HT-29 (cell line): ENCODE results near the gene ACKR2. TPM values are rescaled to one million over a fixed set of nuclear protein-coding genes. Genes with fewer than 3 reads are reported as not detected.

Experiments
- DNase-seq: peaks from one replicate; pipeline ENCODE4 v3.0.0-alpha.2; 2015; ENCODE audit warnings: low spot score
- total RNA-seq: library from RNA; depleted of rRNA; stranded (reverse); fragments of >200 nt; shearing (Covaris generic); gene quantifications from 2 replicates; pipeline ENCODE4 v1.2.3, GENCODE V29; 2014

The ACKR2 gene
- total RNA-seq, 1 experiment from 2014 or later, result not detected

DNA sequence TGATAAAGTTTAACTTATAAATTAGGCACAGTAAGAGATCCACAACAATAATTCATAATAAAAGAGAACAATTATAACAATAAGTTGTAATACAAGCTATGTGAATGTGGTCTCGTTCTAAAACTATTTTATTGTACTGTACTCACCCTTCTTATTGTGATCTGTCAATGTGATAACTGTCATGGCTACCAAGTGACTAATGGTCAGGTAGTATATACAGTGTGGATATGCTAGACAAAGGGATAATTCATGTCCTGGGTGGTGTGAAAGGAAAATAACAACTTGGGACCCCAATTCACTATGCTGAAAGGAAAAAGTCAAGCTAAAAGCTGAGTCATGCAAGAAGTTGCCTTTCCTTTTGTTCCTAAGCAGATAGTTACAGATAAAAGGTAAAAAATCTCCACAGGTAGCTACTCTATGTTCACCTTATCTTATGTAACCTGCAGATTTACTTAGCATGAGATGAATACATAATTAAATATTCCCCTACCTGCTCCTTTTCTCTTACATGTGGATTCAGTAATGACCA, 77.1 kb downstream of the ACKR2 start:
- DNase-seq, result peak; percentile 31

GRCh38 chr3:42887084-42887483, 77.8 kb downstream of the ACKR2 start:
- no peak for DNase-seq

GRCh38 chr3:42891042-42891441, 81.8 kb downstream of the ACKR2 start:
- no peak for DNase-seq

DNA sequence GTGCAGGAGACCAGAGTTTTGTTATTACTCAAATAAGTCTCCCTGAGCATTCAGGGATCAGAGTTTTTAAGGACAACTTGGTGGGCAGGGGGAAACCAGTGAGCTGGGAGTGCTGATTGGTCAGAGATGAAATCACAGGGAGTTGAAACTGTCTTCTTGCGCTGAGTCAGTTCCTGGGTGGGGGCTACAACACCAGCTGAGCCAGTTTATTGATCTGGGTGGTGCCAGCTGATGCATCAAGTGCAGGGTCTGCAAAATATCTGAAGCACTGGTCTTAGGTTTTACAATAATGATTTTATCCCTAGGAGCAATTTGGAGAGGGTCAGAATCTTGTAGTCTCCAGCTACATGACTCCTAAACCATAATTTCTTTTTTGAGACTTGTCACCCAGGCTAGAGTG, 82.9 kb downstream of the ACKR2 start:
- DNase-seq, result no peak

GRCh38 chr3:42892807-42893206, 83.6 kb downstream of the ACKR2 start:
- no peak for DNase-seq

- DNase-seq, result peak; percentile 28
These were observed 85.7 kb downstream of the ACKR2 start for GRCh38 chr3:42894698-42895579.

DNA sequence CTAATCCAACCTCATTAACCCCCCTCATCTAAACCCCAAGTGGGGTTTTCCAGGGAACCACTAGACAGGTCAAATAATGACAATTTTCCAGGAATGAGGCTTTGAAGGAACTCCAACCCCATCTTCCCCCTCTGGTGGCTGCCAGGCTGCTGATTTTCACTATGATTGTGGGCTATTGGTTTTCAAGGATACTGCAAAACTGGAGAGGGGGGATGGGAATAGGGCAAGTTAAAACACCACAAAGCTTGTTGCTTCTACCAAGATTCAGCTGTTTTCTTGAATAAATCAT, 86.3 kb downstream of the ACKR2 start:
- DNase-seq, result no peak

DNA sequence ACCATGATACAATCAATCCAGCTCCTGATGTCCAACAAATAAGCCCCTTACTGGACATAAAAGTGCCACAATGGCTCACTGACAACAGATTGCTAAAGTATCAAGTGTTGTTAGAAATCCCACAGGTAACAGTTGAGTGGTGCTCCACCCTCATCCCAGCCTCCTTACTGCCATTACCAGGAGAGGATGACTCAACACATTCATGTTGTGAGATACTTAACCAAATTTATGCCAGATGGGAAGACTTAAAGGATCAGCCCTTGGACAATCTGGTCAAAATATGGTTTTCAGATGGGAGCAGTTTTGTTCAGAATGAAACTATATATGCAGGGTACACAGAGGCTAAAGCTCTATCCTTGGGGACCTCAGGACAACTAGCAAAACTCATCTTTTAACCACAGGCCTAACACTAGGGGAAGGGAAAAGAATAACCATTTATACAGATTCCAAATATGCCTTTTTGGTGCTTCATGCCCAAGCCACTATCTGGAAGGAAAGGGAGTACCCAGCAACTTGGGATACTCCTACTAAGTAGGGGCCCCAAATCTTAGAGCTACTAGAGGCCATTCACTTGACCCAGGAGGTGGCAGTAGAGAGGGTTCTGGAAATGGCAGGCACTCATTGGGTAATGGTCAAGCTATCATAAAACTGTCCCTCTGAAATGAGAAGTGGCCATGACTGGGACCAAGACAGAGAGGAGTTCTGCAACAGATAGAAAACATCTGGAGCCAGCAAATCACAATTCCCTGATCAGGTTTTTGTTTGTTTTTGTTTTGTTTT, 89.8 kb downstream of the ACKR2 start:
- no peak for DNase-seq

GRCh38 chr3:42900226-42901072, 91.2 kb downstream of the ACKR2 start:
- peak; percentile 71 for DNase-seq

- no peak for DNase-seq
These were observed 91.8 kb downstream of the ACKR2 start for GRCh38 chr3:42901073-42901415.

GRCh38 chr3:42902257-42902656, 93.0 kb downstream of the ACKR2 start:
- DNase-seq, result no peak

GRCh38 chr3:42904076-42904475, 94.8 kb downstream of the ACKR2 start:
- DNase-seq, result no peak

- DNase-seq, result no peak
These were observed 96.5 kb downstream of the ACKR2 start for GRCh38 chr3:42905740-42906069.

GRCh38 chr3:42906070-42906847, 97.0 kb downstream of the ACKR2 start, which contains the start of gene ZNF662:
Gene ZNF662, plus strand, starts transcription at chr3:42906142. Its CDS starts 1,973 bp downstream, at chr3:42908115.
- DNase-seq, result no peak

DNA sequence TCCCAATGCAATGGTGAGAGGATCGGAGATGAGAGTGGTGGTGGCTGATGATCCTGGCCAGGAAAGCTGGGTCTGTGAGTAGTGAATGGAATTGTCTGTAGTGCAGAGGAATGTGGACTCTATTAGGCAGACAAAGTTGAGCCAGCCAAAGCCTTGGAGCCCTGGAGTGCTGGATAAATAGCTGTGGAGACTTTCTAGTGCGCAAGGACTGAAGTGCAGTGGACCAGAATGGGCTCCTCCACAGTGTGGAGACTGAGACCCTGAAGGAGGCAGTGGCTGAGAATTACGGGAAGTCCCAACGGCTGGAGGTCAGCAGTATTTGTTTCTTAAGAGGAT, 97.6 kb downstream of the ACKR2 start:
- DNase-seq, result no peak

- DNase-seq, result no peak
These were observed 99.4 kb downstream of the ACKR2 start for GRCh38 chr3:42908675-42909074.

DNA sequence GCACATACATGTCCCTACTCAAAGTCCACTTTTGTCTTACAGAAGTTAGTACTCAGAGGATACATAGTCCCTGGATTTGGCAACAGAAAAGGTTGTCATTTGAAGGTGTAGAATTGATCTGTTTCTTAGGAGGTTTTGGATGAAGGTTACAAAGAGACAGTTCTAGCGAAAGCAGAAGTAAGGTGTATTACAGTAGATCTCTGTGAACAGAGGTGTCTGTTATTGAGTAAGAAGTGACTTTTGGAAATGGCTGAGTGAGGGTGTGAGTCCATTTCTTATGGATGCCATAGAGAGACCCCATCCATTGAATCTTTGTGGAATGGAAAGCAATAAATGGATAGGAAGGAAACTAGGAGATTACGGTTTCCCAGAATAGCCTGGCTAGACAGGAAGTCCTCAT, 102.3 kb downstream of the ACKR2 start:
- no peak for DNase-seq

DNA sequence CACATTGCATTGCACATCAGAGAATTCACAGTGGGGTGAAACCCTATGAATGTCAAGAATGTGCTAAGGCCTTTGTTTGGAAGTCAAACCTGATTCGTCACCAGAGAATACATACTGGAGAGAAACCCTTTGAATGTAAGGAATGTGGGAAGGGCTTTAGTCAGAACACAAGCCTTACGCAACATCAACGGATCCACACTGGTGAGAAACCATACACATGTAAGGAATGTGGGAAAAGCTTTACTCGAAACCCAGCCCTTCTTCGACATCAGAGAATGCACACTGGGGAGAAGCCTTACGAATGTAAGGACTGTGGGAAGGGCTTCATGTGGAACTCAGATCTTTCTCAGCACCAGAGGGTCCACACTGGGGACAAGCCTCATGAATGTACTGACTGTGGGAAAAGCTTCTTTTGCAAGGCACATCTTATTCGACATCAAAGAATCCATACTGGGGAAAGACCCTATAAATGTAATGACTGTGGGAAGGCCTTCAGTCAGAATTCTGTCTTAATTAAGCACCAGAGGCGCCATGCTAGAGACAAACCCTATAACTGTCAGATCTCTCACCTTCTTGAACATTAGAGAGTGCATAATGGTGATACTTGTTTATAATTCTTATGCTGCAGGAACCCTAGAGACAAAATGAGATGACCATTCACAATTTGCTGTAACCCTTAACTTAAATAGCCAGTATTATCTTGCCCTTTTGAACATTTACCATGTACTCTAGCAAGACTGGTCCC, 105.7 kb downstream of the ACKR2 start:
- no peak for DNase-seq
